Measurements from ENCODE around the gene BIRC2.

Gene BIRC2

DNA sequence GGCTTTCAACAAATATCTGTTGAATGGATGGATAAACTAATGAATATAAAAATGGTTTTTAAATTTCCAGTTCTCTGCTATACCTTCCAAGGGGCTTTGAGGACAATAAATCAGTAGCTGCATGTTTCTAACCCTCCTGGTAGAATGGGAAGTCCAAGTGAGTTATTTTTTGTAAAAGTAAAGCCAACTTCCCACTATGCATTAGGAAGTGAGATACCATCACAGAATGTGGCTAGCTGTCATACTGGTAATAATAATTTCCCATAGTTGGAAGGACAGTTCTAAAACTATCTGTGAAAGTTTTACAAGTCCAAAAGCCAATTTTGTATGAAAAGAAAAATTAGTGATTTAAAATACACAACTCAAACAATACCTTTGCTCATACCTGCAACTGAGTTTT lies 55.5 kb downstream of the BIRC2 start:
- no peak for DNase-seq (ENCODE audit: low read depth)
- H3K4me3 ChIP-seq (ENCODE audit: low read depth, low read length): no peak overlapping the region
- TF ChIP-seq CTCF (conservative IDR thresholded peaks at IDR 0.05; ENCODE audit: low read depth, low read length): no peak

- no peak for DNase-seq (ENCODE audit: low read depth)
- H3K4me3 ChIP-seq (ENCODE audit: low read depth, low read length): no peak overlapping the region
- no peak for TF ChIP-seq CTCF (conservative IDR thresholded peaks at IDR 0.05; ENCODE audit: low read depth, low read length)
These were observed 58.5 kb downstream of the BIRC2 start for GRCh38 chr11:102405501-102405900.

GRCh38 chr11:102406099-102406498 lies 59.1 kb downstream of the BIRC2 start:
- H3K4me3 ChIP-seq (ENCODE audit: low read depth, low read length): no peak overlapping the region
- no peak for TF ChIP-seq CTCF (conservative IDR thresholded peaks at IDR 0.05; ENCODE audit: low read depth, low read length)
- DNase-seq (ENCODE audit: low read depth): no peak

DNA sequence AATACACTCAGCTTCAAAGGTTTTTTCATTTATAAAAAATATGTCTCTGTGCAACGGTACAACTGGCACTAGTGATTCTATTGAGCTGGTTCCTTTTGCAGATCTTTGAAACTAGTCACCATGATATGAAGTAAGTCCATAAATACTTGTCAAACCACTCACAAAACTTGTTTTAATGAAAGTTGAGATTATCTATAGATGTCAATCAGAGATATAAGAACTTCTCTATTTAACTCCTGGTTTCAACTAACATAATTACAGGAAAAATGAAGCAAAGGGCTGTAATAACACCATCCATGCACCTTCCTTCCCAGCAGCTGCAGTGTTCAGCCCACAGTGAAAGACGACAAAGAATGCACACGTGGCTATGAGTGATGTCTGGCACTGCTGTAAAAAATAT lies 60.9 kb downstream of the BIRC2 start:
- DNase-seq (ENCODE audit: low read depth): no peak
- no peak for TF ChIP-seq CTCF (conservative IDR thresholded peaks at IDR 0.05; ENCODE audit: low read depth, low read length)
- H3K4me3 ChIP-seq (ENCODE audit: low read depth, low read length): no peak overlapping the region

GRCh38 chr11:102408339-102408738 lies 61.3 kb downstream of the BIRC2 start:
- H3K4me3 ChIP-seq (ENCODE audit: low read depth, low read length): no peak overlapping the region
- TF ChIP-seq CTCF (conservative IDR thresholded peaks at IDR 0.05; ENCODE audit: low read depth, low read length): no peak
- DNase-seq (ENCODE audit: low read depth): no peak

GRCh38 chr11:102410382-102410784 lies 63.4 kb downstream of the BIRC2 start:
- no peak overlapping the region for H3K4me3 ChIP-seq (ENCODE audit: low read depth, low read length)
- TF ChIP-seq CTCF (conservative IDR thresholded peaks at IDR 0.05; ENCODE audit: low read depth, low read length): no peak
- DNase-seq (ENCODE audit: low read depth): peak; percentile 41

GRCh38 chr11:102411142-102411541 lies 64.1 kb downstream of the BIRC2 start:
- H3K4me3 ChIP-seq (ENCODE audit: low read depth, low read length): no peak overlapping the region
- no peak for TF ChIP-seq CTCF (conservative IDR thresholded peaks at IDR 0.05; ENCODE audit: low read depth, low read length)
- DNase-seq (ENCODE audit: low read depth): no peak
